NCI-H345 treated with DMSO at 0.1 percent for 48 hours (cell line): ENCODE measurements around the gene TNNI3K.

ENCODE experiments used
- DNase-seq: peaks from one replicate; lab custom pipeline; 2025; ENCODE audit not compliant: unreplicated experiment; lab: John Stamatoyannopoulos, UW

The TNNI3K gene

DNA sequence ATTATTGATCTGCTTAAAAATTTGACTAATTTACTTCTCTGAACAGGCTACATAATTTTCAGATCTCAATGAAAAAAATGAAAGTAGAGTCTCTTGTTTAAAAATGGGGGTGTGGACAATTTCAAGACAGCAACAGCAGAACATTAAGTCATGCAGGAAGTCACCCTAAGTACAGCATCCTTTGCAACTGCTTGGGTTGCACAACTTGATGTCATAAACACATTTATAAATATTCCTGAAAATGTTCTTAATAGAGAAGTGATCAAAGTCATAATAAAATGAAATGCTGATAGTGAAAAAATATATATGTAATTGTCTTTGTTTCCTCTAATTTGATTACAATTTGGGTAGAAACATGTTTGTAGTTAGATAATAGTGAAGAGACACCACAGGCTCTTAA lies 79.3 kb downstream of the TNNI3K start:
- no peak for DNase-seq

DNA sequence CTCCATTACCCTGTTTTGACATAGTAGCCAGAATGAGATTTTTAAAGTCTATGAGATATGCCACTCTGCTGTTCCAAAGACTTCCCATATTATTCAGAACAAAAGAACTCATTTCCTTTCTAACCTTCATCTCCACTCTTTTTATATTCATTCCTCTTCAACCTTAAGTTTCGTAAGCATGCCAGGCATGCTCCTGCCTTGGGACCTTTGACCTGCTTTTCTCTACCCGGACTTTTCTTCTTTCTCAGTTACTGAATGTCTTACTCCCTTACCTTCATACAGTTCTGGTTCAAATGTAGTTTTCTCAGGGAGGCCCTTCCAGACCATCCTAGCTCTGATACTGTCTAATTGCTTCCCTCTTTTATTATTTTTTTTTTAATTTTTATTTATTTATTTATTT lies 81.1 kb downstream of the TNNI3K start:
- DNase-seq, result no peak

DNA sequence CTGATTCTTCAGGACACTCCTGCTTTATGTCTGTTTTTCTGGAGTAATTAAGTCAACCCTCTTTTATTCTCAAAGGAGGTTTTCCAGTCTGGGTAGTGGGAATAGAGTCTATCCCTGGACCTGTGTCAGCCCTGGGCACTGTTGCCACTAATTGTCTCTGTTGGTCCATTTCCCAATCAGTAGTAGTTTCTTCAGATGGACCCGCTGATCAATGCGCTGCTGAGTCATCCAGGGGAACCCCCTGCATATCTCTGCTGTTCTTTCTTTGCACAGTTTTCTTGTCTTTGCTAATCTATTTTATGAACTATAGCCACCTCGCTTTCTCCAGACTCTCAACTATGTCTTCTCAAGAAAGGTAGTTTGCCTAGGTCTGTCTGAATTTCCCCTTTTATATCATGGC lies 82.5 kb downstream of the TNNI3K start:
- DNase-seq, result no peak

DNA sequence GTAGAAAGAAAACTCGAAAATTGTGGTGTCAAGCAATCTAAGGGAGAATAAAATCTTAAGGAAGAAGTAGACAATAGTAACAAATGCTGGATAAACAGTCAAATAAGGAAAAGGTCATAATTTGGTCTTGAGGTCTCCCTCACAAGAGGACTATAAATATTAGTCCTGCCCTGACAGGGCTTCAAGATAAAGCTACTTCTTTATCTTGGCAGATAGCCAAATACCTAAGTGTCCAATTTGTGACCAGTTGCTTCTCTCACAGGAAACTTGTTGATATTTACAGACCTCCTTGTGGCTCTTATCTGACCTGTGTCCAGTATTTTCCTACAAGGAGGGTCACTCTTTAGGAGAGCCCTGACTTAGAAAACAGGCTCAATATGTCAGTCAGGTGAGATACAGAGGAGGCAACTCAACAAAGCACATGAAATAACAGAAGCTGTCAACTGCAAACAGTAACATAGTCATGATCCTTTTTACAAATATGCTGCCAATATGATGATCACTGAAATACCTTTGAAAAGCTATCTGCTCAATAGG lies 88.8 kb downstream of the TNNI3K start:
- DNase-seq, result no peak

DNA sequence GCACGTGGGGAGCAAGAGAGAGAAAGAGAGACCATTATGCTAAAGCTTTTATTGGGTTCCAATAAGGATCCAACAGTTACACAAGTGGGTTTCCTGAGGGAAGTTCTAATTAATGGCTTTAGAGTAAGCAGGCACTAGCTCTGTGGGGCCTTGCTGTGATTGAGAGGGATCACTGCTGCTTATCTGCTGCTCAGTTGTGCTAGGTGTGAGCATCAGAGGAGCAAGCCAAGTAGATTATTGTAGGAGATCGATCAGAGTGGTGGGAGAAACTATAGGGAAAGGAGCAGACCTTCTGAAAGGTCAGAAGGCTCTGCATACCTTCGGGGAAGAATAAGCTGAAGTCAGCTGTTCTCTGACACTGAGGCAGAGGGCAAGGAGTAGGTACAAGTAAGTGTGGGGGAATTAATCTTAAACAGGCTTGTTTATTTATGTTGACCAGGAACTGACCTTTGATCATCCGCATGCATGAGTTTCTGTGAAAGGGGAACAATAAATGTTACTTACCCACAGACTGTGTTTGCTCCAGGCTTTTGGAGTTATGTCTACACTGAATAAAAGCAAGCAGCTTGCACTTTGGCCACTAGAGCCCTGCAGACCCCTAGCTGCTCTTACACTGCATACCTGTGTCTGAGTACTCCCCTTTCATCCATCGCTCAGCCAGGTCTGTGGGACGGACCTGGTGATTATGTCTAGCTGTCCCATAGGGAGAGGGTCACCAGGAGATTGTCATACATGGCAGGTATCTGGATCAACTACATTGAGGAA lies 89.7 kb downstream of the TNNI3K start:
- no peak for DNase-seq

DNA sequence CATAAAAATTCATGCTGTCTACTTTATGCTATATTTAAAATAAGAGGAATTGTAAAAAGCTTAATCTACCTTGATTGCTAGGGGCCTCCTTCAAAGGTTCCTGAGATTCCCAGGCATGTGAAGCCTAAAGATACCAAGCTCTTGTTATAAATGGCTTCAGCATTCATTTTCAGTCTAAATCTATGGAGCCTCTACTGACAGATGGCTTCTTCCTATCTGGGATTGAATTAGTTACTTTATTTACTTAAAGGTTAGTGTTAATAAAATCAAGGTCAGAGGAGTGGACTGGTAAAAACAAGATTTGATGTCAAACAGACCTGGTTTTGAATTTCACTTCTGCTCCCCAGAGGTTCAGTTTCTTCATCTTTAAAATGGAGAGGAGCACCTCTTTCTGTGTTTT lies 93.7 kb downstream of the TNNI3K start:
- DNase-seq, result no peak

DNA sequence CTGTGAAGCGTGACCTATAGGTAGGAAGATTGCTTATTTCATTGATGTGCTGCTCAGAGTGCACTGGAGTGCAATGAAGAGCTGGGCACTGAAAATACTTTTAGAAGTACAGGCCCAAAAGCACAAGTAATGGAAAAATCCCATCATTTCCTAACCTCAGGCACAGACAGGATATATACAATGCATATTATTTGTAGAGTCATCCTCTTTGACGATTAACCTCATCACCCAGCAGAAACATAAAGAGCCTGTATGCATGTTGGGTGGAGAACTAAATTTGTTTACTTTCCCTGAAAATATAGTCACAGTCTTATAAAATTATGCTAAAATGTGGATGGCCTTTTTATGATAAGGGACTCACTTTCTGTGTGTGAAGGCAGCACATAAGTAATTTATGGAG lies 98.1 kb downstream of the TNNI3K start:
- DNase-seq, result no peak

DNA sequence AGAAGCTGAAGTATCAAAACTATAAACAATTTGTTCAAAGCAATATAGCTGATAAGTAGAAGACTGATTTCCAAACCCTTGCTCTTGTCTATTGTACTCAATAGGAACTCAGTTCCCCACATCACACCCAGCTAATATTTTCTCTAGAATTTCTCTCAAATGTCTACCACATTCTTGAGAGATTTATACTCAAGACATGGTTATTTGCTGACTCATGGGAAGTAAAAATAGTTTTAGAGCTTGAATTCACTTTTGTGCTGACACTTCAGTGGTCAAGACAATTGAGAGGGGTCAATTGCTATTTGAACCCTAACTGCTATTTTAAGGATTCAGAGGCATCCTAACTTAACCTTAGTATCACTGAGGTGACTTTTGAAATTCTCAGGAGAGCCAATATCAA lies 99.0 kb downstream of the TNNI3K start:
- no peak for DNase-seq

DNA sequence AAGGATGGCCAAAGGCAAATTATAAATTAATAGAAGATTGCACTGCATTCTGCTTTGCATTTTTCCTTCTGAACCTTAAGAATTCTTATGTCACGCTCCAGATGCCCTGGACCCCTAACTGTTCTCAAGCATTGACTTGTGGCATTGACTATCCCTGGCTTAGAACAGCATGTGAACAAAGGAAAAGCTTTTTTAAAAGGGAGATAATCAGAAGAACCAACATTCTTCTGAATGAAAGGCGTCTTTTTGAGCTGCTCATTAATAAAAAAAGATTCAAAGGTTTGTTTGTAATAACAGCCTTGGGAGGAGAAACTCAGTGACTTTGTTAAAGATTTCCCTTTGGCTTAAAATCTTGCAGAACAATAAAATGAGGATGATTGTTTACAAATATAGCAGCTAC lies 105.5 kb downstream of the TNNI3K start:
- DNase-seq, result no peak

DNA sequence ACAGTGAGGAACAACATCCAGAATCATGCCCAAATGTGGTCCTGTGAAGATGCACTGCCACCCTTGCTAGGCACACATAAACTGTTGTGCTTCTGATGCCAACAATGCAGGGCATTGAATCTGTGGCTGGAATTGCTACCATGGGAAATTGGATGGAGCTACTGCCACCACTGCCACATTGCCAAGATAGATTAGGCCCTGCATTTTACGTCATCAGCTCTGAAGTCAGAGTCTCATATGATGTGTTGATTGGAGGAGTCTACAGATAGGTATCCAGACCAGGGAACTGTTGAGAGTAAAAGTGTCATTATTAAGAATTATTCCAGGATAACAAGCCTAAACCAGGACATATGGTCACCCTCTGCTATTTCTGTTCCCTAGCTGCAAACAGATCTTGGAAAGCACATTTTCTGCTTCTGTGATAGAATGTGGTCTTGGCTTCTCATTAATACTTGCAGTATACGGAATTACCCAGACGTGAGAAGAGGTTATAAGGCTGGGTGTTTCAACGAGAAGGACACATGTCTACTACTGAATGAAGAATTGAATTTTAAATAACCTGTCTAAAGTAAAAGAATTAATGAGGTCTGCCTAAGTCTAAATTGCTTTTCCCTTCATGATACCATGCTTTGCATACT lies 106.6 kb downstream of the TNNI3K start:
- no peak for DNase-seq

DNA sequence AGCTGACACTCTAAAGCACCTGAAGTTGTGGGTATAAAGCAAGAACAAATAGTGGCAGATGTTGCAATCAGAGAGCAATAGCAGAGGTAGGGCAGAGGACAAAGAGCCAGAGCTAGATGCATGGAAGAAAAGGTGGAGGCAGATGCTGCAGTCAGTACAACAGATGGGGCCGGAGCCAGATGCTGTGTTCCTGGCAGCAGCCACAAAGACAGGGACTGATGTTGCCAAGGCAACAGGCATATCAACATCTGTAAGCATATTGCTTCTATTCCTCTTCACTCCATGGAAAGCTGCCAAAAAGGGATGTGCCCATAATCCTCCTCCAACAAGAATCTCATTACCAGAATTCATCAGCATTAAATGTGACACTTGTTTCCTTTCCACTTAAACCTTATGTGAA lies 108.0 kb downstream of the TNNI3K start:
- peak; percentile 89 for DNase-seq

DNA sequence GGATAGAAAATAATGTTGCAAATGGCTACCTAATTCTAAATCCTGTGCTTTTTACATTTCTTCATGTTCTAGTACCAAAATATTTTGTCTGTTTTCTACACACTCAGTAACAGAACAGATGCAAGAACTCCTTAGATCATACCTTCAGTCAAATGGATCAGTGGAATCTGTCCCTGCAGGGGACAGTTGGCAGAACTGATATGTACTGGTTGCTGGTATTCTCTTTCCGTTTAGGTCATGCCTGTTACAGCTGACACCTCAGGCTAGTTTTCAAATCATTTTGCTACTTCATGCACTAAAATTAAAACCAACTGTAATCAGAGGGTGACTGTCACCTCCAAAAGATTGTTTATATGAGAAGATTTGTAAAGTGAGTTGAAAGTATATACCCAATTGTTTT lies 109.2 kb downstream of the TNNI3K start:
- no peak for DNase-seq

DNA sequence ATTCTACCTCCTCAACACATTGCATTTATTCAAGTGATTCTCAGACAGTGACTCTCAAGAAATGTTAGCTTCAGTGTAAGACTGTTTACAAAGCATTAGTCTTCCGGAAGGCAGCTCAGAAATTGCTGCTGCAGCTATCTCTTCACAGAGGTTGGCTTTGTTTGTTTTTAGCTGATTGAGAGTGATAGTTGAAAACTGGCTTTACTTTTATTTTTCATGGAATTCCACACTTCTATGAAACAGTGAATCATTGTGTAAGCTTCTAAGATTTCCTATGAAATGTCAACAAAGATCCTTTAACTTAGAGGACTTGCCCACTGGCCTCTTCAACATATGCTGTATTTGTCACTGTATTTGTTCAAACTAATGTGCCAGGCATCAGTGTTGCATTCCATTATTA lies 121.3 kb downstream of the TNNI3K start:
- no peak for DNase-seq

DNA sequence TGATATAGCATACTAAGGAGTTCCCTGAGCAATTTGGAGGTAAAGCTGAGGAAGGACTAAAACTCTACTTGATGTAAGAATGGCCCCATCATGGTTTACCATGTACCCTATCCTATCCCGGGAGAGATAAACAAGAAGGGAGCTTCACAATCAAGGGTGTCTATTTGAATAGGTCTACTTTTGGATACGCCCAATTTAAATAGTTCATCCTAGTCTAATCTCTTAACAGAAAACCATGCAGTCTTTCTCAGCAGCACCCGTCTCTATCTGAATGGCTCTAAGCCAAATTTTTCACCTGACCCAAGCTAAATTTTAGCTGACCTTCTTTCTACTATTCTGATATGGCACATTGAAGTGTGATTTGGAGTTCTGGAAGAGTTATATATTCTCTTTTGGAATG lies 122.0 kb downstream of the TNNI3K start:
- peak; percentile 14 for DNase-seq

DNA sequence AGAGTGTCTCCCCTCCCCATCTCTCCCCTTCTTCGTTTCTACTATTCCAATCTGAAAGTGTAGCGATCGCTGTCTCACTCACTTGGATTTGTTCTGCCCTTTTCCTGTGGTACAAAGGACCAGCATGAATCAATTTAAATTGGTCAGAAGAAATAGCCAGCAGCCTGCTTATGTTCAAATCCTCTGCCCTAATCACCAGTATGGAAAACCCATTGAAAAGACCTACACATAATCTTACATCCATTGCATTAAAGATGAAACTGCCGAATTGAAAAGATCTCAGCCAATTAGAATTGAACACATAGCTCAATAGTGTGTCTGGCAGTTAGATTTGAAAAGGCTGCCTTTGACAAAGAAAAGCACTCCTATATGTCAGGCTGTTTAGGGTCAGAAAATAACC lies 122.6 kb downstream of the TNNI3K start:
- no peak for DNase-seq

DNA sequence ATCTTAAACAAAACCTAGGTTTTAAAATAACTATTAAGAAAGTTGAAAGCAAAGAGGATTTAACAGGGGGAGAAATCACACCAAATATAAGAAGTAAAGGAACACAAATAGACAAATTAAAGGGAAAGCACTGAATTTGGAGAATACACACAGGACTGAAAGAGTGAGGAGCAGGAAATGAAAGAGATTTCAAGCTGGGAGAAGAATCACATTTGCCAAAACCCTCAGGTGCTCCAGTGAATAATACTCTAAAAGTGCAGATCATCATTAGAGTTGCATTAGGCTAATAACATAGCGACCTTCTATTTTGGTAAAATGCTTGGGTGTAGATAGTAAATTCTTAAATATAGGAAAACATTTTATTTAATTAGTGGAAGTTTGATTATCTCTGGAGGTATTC lies 127.5 kb downstream of the TNNI3K start:
- DNase-seq, result no peak

DNA sequence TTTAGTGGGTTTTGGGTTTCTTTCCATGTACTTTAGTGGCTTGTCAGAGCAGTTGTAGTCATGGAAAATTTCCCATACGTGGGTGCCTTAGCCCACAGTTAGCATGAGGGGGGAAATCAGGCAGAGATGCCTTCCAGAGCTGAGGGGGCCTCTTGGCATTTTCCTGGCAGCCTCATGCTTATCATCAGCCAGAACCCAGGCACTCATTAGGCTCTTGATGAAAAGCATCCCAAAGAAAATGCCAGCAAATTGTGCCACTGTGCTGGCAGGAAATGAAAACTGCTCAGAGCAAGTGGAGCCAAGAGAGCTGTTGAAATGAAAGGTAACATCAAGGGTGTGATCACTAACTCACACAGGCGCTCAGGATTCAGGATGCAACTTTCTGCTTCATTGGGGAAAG lies 128.0 kb downstream of the TNNI3K start:
- no peak for DNase-seq

DNA sequence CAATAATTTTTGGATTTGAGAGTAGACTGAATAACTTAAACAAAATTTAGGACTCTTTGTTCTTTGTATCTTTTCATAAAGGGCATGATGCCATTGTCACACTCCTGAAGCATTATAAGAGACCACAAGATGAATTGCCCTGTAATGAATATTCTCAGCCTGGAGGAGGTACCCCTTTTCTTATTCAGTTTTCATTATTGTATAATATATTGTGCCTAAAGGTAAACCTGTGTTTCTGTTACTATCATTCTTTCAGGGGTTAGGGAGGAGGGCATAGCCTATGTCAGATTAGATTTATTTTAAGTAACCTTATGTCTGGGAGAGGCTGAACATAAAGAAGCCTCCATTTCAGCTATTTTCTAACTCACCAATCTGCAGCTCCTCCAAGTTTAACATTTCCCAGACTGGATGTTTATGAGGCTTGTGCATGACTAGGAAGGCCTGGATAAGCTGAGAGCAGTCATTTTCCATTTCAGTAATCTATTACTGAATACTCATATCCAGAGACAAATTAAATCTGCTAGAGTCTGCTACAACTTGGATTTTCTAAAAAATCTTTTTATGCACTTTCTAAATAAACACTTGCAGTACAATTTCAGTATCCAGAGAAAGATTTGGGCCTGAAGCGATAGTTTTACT lies 132.1 kb downstream of the TNNI3K start:
- DNase-seq, result no peak

DNA sequence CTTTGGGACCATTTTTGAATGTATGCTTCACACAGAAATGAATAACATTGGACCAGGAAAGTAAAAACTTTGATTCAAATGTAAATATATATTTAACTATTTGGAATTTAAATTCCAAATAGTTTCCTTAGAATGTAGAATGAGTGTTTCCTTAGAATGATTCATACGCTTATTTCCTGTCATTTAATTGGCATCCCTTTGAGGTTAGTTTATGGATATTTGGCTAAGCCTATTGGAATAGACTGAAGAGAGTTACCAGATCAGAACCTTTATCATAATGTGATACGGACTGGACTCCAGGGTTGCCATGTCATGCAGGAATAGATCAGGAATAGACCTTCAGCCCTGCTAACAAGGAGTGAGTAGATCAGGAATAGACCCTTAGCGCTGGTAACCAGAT lies 133.1 kb downstream of the TNNI3K start:
- no peak for DNase-seq

DNA sequence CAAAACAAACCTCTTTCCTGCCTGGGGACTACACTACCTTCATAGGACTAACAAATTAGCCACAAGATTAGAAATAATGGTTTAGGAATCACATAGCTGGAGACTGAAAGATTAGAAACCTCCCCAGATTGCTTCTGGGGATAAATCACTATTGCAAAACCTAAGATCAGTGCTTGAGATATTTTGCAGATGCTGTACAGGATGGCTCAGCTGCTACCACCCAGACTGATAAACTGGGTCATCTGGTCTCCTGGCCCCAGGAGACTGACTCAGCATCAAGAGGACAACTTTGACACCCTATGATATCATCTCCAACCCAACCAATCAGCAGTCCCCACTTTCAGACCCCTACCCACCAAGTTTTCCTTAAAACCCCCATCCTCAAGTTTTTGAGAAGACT lies 140.2 kb downstream of the TNNI3K start:
- no peak for DNase-seq

DNA sequence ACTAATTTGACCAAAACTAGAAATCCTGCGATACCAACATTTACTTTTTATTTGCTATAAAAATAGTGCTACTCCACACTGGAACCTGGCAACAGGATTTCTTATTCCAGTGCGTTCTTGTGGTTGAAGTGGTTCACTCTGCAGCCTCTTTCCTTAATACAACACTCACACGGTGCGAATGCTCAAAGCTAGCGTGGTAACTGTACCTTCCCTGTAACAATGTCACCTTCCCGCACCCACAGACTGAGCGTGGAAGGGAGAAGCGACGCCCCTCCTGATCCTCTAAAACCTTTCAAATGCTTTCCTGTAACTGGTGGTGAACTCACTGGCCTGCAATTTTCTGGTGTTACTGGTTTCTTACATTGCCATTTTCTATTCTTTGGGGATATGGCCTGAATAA lies 145.1 kb downstream of the TNNI3K start:
- no peak for DNase-seq

DNA sequence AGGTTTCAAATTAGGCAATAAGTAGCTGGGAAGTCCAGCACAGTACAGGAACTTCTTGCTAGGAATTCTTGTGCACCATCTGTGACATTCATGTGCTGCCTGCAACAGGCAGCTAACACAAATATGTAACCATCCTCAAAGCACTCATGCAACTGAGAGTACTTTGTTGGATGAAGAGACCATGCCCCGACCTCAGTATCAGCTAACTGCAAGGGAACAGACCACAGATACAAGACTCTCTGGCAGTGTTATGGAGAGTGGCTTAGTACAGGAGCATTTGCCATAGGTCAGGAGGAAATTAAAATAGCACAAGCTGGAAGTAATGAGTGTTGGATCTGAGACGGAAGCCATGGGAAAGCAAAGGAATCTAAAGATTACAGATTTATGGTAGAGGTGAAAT lies 153.7 kb downstream of the TNNI3K start:
- DNase-seq, result no peak
